GM12874 (cell line): Measurements from ENCODE around the gene E2F8.

ENCODE experiments used
- TF ChIP-seq, protein P1 (sequence below): IDR thresholded peaks from 2 replicates; pipeline ENCODE4 v1.5.1; 2011; ENCODE audit warnings: low read depth, mild to moderate bottlenecking, control low read depth, low read length, moderate library complexity; ENCODE audit not compliant: insufficient read depth

E2F8 gene, protein sequence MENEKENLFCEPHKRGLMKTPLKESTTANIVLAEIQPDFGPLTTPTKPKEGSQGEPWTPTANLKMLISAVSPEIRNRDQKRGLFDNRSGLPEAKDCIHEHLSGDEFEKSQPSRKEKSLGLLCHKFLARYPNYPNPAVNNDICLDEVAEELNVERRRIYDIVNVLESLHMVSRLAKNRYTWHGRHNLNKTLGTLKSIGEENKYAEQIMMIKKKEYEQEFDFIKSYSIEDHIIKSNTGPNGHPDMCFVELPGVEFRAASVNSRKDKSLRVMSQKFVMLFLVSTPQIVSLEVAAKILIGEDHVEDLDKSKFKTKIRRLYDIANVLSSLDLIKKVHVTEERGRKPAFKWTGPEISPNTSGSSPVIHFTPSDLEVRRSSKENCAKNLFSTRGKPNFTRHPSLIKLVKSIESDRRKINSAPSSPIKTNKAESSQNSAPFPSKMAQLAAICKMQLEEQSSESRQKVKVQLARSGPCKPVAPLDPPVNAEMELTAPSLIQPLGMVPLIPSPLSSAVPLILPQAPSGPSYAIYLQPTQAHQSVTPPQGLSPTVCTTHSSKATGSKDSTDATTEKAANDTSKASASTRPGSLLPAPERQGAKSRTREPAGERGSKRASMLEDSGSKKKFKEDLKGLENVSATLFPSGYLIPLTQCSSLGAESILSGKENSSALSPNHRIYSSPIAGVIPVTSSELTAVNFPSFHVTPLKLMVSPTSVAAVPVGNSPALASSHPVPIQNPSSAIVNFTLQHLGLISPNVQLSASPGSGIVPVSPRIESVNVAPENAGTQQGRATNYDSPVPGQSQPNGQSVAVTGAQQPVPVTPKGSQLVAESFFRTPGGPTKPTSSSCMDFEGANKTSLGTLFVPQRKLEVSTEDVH

GRCh38 chr11:19240420-19241259 lies at the start of gene E2F8:
Gene E2F8 (minus strand): TSS chr11:19240945. CDS start chr11:19240121, 824 bp downstream.
- TF ChIP-seq, protein P1, sequence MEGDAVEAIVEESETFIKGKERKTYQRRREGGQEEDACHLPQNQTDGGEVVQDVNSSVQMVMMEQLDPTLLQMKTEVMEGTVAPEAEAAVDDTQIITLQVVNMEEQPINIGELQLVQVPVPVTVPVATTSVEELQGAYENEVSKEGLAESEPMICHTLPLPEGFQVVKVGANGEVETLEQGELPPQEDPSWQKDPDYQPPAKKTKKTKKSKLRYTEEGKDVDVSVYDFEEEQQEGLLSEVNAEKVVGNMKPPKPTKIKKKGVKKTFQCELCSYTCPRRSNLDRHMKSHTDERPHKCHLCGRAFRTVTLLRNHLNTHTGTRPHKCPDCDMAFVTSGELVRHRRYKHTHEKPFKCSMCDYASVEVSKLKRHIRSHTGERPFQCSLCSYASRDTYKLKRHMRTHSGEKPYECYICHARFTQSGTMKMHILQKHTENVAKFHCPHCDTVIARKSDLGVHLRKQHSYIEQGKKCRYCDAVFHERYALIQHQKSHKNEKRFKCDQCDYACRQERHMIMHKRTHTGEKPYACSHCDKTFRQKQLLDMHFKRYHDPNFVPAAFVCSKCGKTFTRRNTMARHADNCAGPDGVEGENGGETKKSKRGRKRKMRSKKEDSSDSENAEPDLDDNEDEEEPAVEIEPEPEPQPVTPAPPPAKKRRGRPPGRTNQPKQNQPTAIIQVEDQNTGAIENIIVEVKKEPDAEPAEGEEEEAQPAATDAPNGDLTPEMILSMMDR: no peak

DNA sequence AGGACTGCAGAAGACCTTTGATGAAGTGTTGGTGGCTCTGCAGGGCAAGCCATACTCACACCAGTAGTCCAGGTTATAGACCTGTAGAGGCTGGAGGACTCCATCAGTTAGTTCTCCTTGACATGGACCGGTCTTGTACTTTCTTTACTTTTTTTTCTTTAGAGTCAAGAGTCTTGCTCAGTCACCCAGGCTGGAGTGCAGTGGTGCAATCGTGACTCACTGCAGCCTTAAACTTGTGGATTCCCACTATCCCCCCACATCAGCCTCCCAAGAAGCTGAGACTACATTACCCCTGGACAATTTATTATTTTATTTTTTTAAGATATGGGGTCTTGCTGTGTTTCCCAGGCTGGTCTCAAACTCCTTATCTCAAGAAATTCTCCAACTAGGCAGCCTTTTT lies 49.6 kb upstream of the E2F8 start:
- TF ChIP-seq, protein P1: no peak

DNA sequence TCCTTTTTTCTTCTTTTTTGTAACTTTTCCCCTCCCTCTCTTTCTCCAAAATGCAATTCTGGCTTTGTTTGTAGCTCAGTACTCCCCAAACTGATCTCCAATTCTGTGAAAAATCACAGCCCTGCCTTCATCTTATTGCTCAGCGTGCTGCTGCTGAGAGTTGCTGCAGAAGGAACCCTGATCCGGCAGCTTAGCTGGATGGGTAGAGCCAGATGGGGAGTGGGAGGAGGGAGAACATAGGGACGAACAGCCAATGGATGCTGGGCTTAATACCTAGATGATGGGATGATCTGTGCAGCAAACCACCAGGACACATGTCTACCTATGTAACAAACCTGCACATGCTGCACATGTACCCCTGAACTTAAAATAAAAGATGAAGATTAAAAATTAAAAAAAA lies 47.5 kb upstream of the E2F8 start:
- TF ChIP-seq, protein P1: no peak

DNA sequence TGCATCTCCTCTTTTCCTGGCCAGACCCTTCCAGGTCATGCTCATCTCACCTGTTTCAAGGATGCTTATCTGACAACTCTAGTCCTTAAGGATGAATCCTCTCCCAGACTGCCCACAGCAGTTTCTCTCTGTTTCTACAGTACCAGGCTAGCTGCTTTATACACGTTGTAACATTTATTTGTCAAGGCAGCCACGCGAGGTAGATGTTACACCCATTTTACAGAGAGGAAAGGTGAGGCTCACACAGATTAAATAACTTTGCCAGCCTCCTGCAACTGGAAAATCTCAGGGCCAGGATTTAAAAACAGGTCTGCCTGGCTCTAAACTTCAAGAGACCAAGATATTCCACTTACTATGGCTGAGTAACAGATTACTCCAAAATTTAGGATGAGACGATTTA lies 45.7 kb upstream of the E2F8 start:
- TF ChIP-seq, protein P1: no peak

- TF ChIP-seq, protein P1: no peak
Measured at GRCh38 chr11:19284881-19285280, 44.1 kb upstream of the E2F8 start.

GRCh38 chr11:19283991-19284390 lies 43.2 kb upstream of the E2F8 start:
- TF ChIP-seq, protein P1: no peak
